H9 (cell line): ENCODE data around the gene OR8B8. TPM values are rescaled to one million over a fixed set of nuclear protein-coding genes. Genes with fewer than 3 reads are reported as not detected.

Experiments
- DNase-seq: peaks from one replicate; pipeline ENCODE4 v3.0.0-alpha.2; 2017
- H2AFZ ChIP-seq: one replicate; pipeline ENCODE4 v1.6.1; 2013; ENCODE audit warnings: mild to moderate bottlenecking, low read length, control low read depth, moderate library complexity
- H2AK5ac ChIP-seq: 2 replicates; pipeline ENCODE4 v1.6.1; 2013; ENCODE audit warnings: low read length, control low read depth, mixed read lengths; ENCODE audit not compliant: insufficient read length
- H2BK120ac ChIP-seq: one replicate; pipeline ENCODE4 v1.6.1; 2013; ENCODE audit warnings: low read depth, mild to moderate bottlenecking, low read length, control low read depth, inconsistent platforms; ENCODE audit not compliant: poor library complexity, severe bottlenecking
- H2BK12ac ChIP-seq: 2 replicates; pipeline ENCODE4 v1.6.1; 2013; ENCODE audit warnings: low read length, control low read depth, mixed read lengths, low read depth; ENCODE audit not compliant: insufficient read length
- H2BK15ac ChIP-seq: 2 replicates; pipeline ENCODE4 v1.6.1; 2013; ENCODE audit warnings: low read depth, low read length, control low read depth
- H2BK20ac ChIP-seq: one replicate; pipeline ENCODE4 v1.6.1; 2013; ENCODE audit warnings: low read depth, mild to moderate bottlenecking, low read length, control low read depth, inconsistent platforms; ENCODE audit not compliant: poor library complexity, severe bottlenecking
- H2BK5ac ChIP-seq: 2 replicates; pipeline ENCODE4 v1.6.1; 2013; ENCODE audit warnings: low read length, control low read depth, mixed read lengths; ENCODE audit not compliant: insufficient read length
- H3K14ac ChIP-seq: 2 replicates; pipeline ENCODE4 v1.6.1; 2013; ENCODE audit warnings: low read length, control low read depth; ENCODE audit not compliant: insufficient read depth
- H3K18ac ChIP-seq: 2 replicates; pipeline ENCODE4 v1.6.1; 2013; ENCODE audit warnings: low read depth, mild to moderate bottlenecking, mixed read lengths, low read length, control low read depth; ENCODE audit not compliant: insufficient read length
- H3K23ac ChIP-seq: 2 replicates; pipeline ENCODE4 v1.6.1; 2013; ENCODE audit warnings: low read length, control low read depth, mixed read lengths, low read depth; ENCODE audit not compliant: insufficient read length
- H3K23me2 ChIP-seq: 2 replicates; pipeline ENCODE4 v1.6.1; 2013; ENCODE audit warnings: low read depth, mild to moderate bottlenecking, mixed read lengths, low read length, control low read depth; ENCODE audit not compliant: insufficient read length, poor library complexity, severe bottlenecking
- H3K27ac ChIP-seq: 2 replicates; pipeline ENCODE4 v1.5.1; 2013; ENCODE audit warnings: low read length, control low read depth, mixed read lengths, low read depth; ENCODE audit not compliant: insufficient read length
- H3K27me3 ChIP-seq: 2 replicates; pipeline ENCODE4 v1.6.1; 2013; ENCODE audit warnings: low read length, control low read depth, inconsistent platforms; ENCODE audit not compliant: insufficient read depth
- H3K4ac ChIP-seq: 2 replicates; pipeline ENCODE4 v1.6.1; 2013; ENCODE audit warnings: low read depth, mild to moderate bottlenecking, control low read depth, inconsistent platforms, low read length, moderate library complexity
- H3K4me1 ChIP-seq: 2 replicates; pipeline ENCODE4 v1.6.1; 2013; ENCODE audit warnings: low read length, control low read depth, inconsistent platforms; ENCODE audit not compliant: insufficient read depth
- H3K4me2 ChIP-seq: 2 replicates; pipeline ENCODE4 v1.6.1; 2013; ENCODE audit warnings: low read length, control low read depth, mixed read lengths; ENCODE audit not compliant: insufficient read length, insufficient read depth
- H3K56ac ChIP-seq: 2 replicates; pipeline ENCODE4 v1.6.1; 2013; ENCODE audit warnings: low read depth, mild to moderate bottlenecking, mixed read lengths, low read length, control low read depth; ENCODE audit not compliant: insufficient read length
- H3K79me1 ChIP-seq: 2 replicates; pipeline ENCODE4 v1.6.1; 2013; ENCODE audit warnings: low read depth, mild to moderate bottlenecking, moderate library complexity, low read length, control low read depth, inconsistent platforms; ENCODE audit not compliant: insufficient read depth, poor library complexity, severe bottlenecking
- H3K79me2 ChIP-seq: 2 replicates; pipeline ENCODE4 v1.6.1; 2013; ENCODE audit warnings: low read length, control low read depth, inconsistent platforms; ENCODE audit not compliant: insufficient read depth
- H3K9ac ChIP-seq: 2 replicates; pipeline ENCODE4 v1.6.1; 2013; ENCODE audit warnings: low read length, control low read depth, mixed read lengths; ENCODE audit not compliant: insufficient read length; ENCODE audit errors: extremely low read depth
- H3K9me3 ChIP-seq: one replicate; pipeline ENCODE4 v1.6.1; 2013; ENCODE audit warnings: low read depth, low read length, inconsistent platforms; ENCODE audit not compliant: control insufficient read depth
- H3T11ph ChIP-seq: one replicate; pipeline ENCODE4 v1.6.1; 2013; ENCODE audit warnings: mild to moderate bottlenecking, low read length, control low read depth, inconsistent platforms
- H4K20me1 ChIP-seq: one replicate; pipeline ENCODE4 v1.6.1; 2013; ENCODE audit not compliant: control insufficient read depth, insufficient read length, insufficient read depth
- H4K5ac ChIP-seq: 2 replicates; pipeline ENCODE4 v1.6.1; 2013; ENCODE audit warnings: low read depth, mild to moderate bottlenecking, mixed read lengths, low read length, control low read depth; ENCODE audit not compliant: insufficient read length
- H4K8ac ChIP-seq: replicated peaks from 2 replicates; pipeline ENCODE4 v1.6.1; 2013; ENCODE audit warnings: low read length, control low read depth, mixed read lengths, low read depth; ENCODE audit not compliant: insufficient read length
- H4K91ac ChIP-seq: 2 replicates; pipeline ENCODE4 v1.6.1; 2013; ENCODE audit warnings: low read depth, mild to moderate bottlenecking, moderate library complexity, mixed read lengths, low read length, control low read depth; ENCODE audit not compliant: insufficient read length
- H3K27ac Mint-ChIP-seq, 3 experiments: 2 replicates in 2 of 3; 3 replicates in 1 of 3; pipeline ENCODE4 v1.8.0; 2020 to 2021; ENCODE audit warnings: mixed read lengths in 3 of 3, mild to moderate bottlenecking in 1 of 3, moderate library complexity in 1 of 3
- H3K27me3 Mint-ChIP-seq: 2 replicates; pipeline ENCODE4 v1.8.0; 2021; ENCODE audit warnings: low read depth, mild to moderate bottlenecking, moderate library complexity, mixed read lengths
- H3K36me3 Mint-ChIP-seq, 3 experiments: 2 replicates in 2 of 3; 3 replicates in 1 of 3; pipeline ENCODE4 v1.8.0; 2020 to 2021; ENCODE audit warnings: low read depth in 3 of 3, mixed read lengths in 3 of 3; ENCODE audit not compliant: insufficient read depth in 1 of 3
- H3K4me1 Mint-ChIP-seq, 2 experiments: 2 replicates each; pipeline ENCODE4 v1.8.0; 2020; ENCODE audit warnings: mixed read lengths in 2 of 2
- H3K4me3 Mint-ChIP-seq, 2 experiments: 2 replicates in 1 of 2; 3 replicates in 1 of 2; pipeline ENCODE4 v1.8.0; 2020 to 2021; ENCODE audit warnings: mild to moderate bottlenecking in 2 of 2, mixed read lengths in 2 of 2, moderate library complexity in 1 of 2
- H3K9me3 Mint-ChIP-seq, 2 experiments: 2 replicates in 1 of 2; 3 replicates in 1 of 2; pipeline ENCODE4 v1.8.0; 2020; ENCODE audit warnings: mild to moderate bottlenecking in 2 of 2, mixed read lengths in 2 of 2, moderate library complexity in 1 of 2
- WGBS: extraction: QIAGEN DNeasy Blood & Tissue Kit; methylation state at CpG from one replicate; pipeline ENCODE4 v1.1.7; 2013; ENCODE audit warnings: missing lambda C conversion rate, low lambda C conversion rate, mixed read lengths; ENCODE audit not compliant: insufficient read length; ENCODE audit errors: extremely low coverage; 5-methylcytosine and 5-hydroxymethylcytosine counted together
- total RNA-seq: library from RNA; stranded (reverse); gene quantifications from 2 replicates; pipeline ENCODE4 v1.2.1, GENCODE V29; 2021
- TF ChIP-seq, protein P1 (sequence below): fragments of 200-600 bp; sonication (generic); conservative IDR thresholded peaks from 3 replicates; pipeline ENCODE4 v1.8.0; 2021; ENCODE audit warnings: antibody characterized with exemption, mild to moderate bottlenecking

OR8B8 gene
- total RNA-seq, 1 experiment from 2014 or later: not detected

GRCh38 chr11:124474079-124474478 lies 28.6 kb upstream of the OR8B8 start:
- no peak overlapping the region for H2AK5ac ChIP-seq
- H3K79me2 ChIP-seq: no peaks in the 10 kb centered on the region
- H3K27me3 ChIP-seq: no peaks in the 10 kb centered on the region
- DNase-seq: no peak
- no peaks in the 10 kb centered on the region for H4K20me1 ChIP-seq
- H4K8ac ChIP-seq: no peak overlapping the region
- Mint-ChIP-seq H3K27ac (peak overlapping the region in 1 of 3 experiments; percentile 66; a peak in 1 of 7 replicates), H3K4me3 (no peak overlapping the region), H3K36me3 (no peaks in the 10 kb centered on the region), H3K9me3 (no peaks in the 10 kb centered on the region), H3K27me3 (no peaks in the 10 kb centered on the region; the same call in 1 of the 2 replicates), H3K4me1 (peaks cover 13 to 15% of the 10 kb centered on the region in 2 experiments)
- H3K14ac ChIP-seq: no peak overlapping the region
- H4K5ac ChIP-seq: no peak overlapping the region
- H3K4me2 ChIP-seq: no peak overlapping the region
- no peak overlapping the region for H3K56ac ChIP-seq
- no CpG with 5 or more reads among the region's 1 CpG for WGBS
- no peak overlapping the region for H2BK20ac ChIP-seq
- H2BK12ac ChIP-seq: no peak overlapping the region
- no peak overlapping the region for H2AFZ ChIP-seq
- no peak overlapping the region for H3K9ac ChIP-seq
- H3K23ac ChIP-seq: no peak overlapping the region
- no peaks in the 10 kb centered on the region for H3K9me3 ChIP-seq
- H3K4me1 ChIP-seq: no peaks in the 10 kb centered on the region
- H3K27ac ChIP-seq: no peak overlapping the region
- H3K23me2 ChIP-seq: no peaks in the 10 kb centered on the region
- H3T11ph ChIP-seq: no peak overlapping the region
- no peak overlapping the region for H3K4ac ChIP-seq
- H2BK5ac ChIP-seq: no peak overlapping the region
- H3K18ac ChIP-seq: no peak overlapping the region
- H2BK120ac ChIP-seq: no peak overlapping the region
- H2BK15ac ChIP-seq: no peak overlapping the region
- H4K91ac ChIP-seq: no peak overlapping the region
- TF ChIP-seq, protein P1, sequence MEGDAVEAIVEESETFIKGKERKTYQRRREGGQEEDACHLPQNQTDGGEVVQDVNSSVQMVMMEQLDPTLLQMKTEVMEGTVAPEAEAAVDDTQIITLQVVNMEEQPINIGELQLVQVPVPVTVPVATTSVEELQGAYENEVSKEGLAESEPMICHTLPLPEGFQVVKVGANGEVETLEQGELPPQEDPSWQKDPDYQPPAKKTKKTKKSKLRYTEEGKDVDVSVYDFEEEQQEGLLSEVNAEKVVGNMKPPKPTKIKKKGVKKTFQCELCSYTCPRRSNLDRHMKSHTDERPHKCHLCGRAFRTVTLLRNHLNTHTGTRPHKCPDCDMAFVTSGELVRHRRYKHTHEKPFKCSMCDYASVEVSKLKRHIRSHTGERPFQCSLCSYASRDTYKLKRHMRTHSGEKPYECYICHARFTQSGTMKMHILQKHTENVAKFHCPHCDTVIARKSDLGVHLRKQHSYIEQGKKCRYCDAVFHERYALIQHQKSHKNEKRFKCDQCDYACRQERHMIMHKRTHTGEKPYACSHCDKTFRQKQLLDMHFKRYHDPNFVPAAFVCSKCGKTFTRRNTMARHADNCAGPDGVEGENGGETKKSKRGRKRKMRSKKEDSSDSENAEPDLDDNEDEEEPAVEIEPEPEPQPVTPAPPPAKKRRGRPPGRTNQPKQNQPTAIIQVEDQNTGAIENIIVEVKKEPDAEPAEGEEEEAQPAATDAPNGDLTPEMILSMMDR: no peak
- no peaks in the 10 kb centered on the region for H3K79me1 ChIP-seq
